A549 (cell line): ENCODE results near the gene MAP3K13. TPM values are rescaled to one million over a fixed set of nuclear protein-coding genes. Genes with fewer than 3 reads are reported as not detected.

ENCODE experiments used
- ATAC-seq, 2 experiments: fragments of 200-7000 bp in 1 of 2; fragments of >200 bp in 1 of 2; cut with Nextera tagmentation in 1 of 2; cut with Tn5 transposase in 1 of 2; 3 replicates each; pipeline versions ENCODE4 v1.8.0 to v1.9.1; 2018 to 2020; ENCODE audit warnings: mild to moderate bottlenecking in 1 of 2, moderate library complexity in 1 of 2
- CTCF ChIA-PET: fragments of 300-600 bp; sonication (Branson Sonifier 250); formaldehyde crosslinking; extraction: SDS; loops from one replicate; lab custom pipeline; 2021; ENCODE audit warnings: antibody characterized with exemption, inconsistent platforms; lab: Yijun Ruan, JAX
- POLR2A ChIA-PET: fragments of 350-600 bp; formaldehyde crosslinking; extraction: SDS; loops from one replicate; lab custom pipeline; 2021; ENCODE audit warnings: antibody characterized with exemption, inconsistent platforms; lab: Yijun Ruan, JAX
- DNase-seq, 2 experiments: peaks; one replicate each; pipeline versions ENCODE4 v3.0.0 to v3.0.0-alpha.2; 2011 to 2016; ENCODE audit warnings: low read depth in 1 of 2, low spot score in 1 of 2
- FAIRE-seq: peaks from 2 replicates; lab custom pipeline; 2011; peaks lifted over from hg19 to GRCh38; lab: Jason Lieb, UNC
- H3K27ac ChIP-seq, 2 experiments: fragments of >200 bp; sonication (Bioruptor Twin); formaldehyde crosslinking; 3 replicates each; pipeline ENCODE4 v1.5.1; 2016 to 2017
- H3K4me1 ChIP-seq: fragments of >200 bp; sonication (Bioruptor Twin); formaldehyde crosslinking; 3 replicates; pipeline ENCODE4 v1.6.1; 2016
- H3K4me2 ChIP-seq: fragments of >200 bp; sonication (Bioruptor Twin); formaldehyde crosslinking; 3 replicates; pipeline ENCODE4 v1.6.1; 2016
- H3K4me3 ChIP-seq: fragments of >200 bp; sonication (Bioruptor Twin); formaldehyde crosslinking; 3 replicates; pipeline ENCODE4 v1.5.1; 2016
- H3K9me3 ChIP-seq: fragments of >200 bp; sonication (Bioruptor Twin); formaldehyde crosslinking; 3 replicates; pipeline ENCODE4 v1.6.1; 2016
- BHLHE40 ChIP-seq: IDR thresholded peaks from 2 replicates; pipeline ENCODE4 v1.6.1; 2012; ENCODE audit warnings: low read depth, low read length, inconsistent platforms
- CBX2 ChIP-seq: fragments of 200-600 bp; sonication (generic); IDR thresholded peaks from 2 replicates; pipeline ENCODE4 v1.6.1; 2016; ENCODE audit warnings: low read depth, mild to moderate bottlenecking, borderline replicate concordance
- CHD4 ChIP-seq: fragments of 200-600 bp; sonication (generic); IDR thresholded peaks from 2 replicates; pipeline ENCODE4 v1.6.1; 2016; ENCODE audit warnings: antibody characterized with exemption, mild to moderate bottlenecking, borderline replicate concordance
- EHF ChIP-seq: fragments of 250-450 bp; sonication (Bioruptor Pico); IDR thresholded peaks from 2 replicates; pipeline ENCODE4 v1.5.0; 2020; ENCODE audit warnings: mild to moderate bottlenecking
- FOSL2 ChIP-seq, 2 experiments: fragments of 450-650 bp in 1 of 2; fragments of >200 bp in 1 of 2; sonication (Bioruptor Twin) in 1 of 2; formaldehyde crosslinking; IDR thresholded peaks; 2 replicates each; pipeline versions ENCODE4 v1.5.0 to v1.6.1; 2016 to 2020; ENCODE audit warnings: mild to moderate bottlenecking in 1 of 2, moderate library complexity in 1 of 2
- FOXS1 ChIP-seq: fragments of 250-450 bp; sonication (Bioruptor Pico); IDR thresholded peaks from 2 replicates; pipeline ENCODE4 v1.5.0; 2020; ENCODE audit warnings: mild to moderate bottlenecking, moderate library complexity
- GATA3 ChIP-seq: IDR thresholded peaks from 2 replicates; pipeline ENCODE4 v1.6.1; 2012; ENCODE audit warnings: borderline replicate concordance
- HEYL ChIP-seq: fragments of 250-450 bp; sonication (Bioruptor Pico); IDR thresholded peaks from 2 replicates; pipeline ENCODE4 v1.8.0; 2021; ENCODE audit warnings: mild to moderate bottlenecking, moderate library complexity
- HOXB5 ChIP-seq: fragments of 250-450 bp; sonication (Bioruptor Pico); IDR thresholded peaks from 2 replicates; pipeline ENCODE4 v1.5.0; 2020; ENCODE audit warnings: mild to moderate bottlenecking, moderate library complexity
- JUN ChIP-seq, 2 experiments: fragments of >200 bp; sonication (Bioruptor Twin); formaldehyde crosslinking; IDR thresholded peaks; 2 replicates in 1 of 2; 3 replicates in 1 of 2; pipeline ENCODE4 v1.6.1; 2016 to 2017
- JUNB ChIP-seq: fragments of >200 bp; sonication (Bioruptor Twin); formaldehyde crosslinking; IDR thresholded peaks from 2 replicates; pipeline ENCODE4 v1.6.1; 2016
- MAZ ChIP-seq: fragments of 150-350 bp; IDR thresholded peaks from 2 replicates; pipeline ENCODE4 v1.6.1; 2014; ENCODE audit warnings: antibody characterized with exemption, low read depth, low read length, borderline replicate concordance
- MYC ChIP-seq: IDR thresholded peaks from 2 replicates; pipeline ENCODE4 v1.6.1; 2012; ENCODE audit warnings: mild to moderate bottlenecking, inconsistent platforms, low read length, improper control_type of control experiment, borderline replicate concordance
- NFE2L2 ChIP-seq: fragments of 150-350 bp; conservative IDR thresholded peaks from 2 replicates; pipeline ENCODE4 v1.6.1; 2014; ENCODE audit warnings: low read length
- NR3C1 ChIP-seq: fragments of >200 bp; sonication (Bioruptor Twin); formaldehyde crosslinking; IDR thresholded peaks from 3 replicates; pipeline ENCODE4 v1.6.1; 2017
- RAD21 ChIP-seq, 2 experiments: fragments of >200 bp in 1 of 2; sonication (Bioruptor Twin) in 1 of 2; formaldehyde crosslinking in 1 of 2; IDR thresholded peaks in 1 of 2; conservative IDR thresholded peaks in 1 of 2; 2 replicates in 1 of 2; 3 replicates in 1 of 2; pipeline ENCODE4 v1.6.1; 2012 to 2018; ENCODE audit warnings: inconsistent platforms in 1 of 2
- RCOR1 ChIP-seq: fragments of 150-350 bp; IDR thresholded peaks from 2 replicates; pipeline ENCODE4 v1.6.1; 2014; ENCODE audit warnings: antibody characterized with exemption, low read length, low read depth
- TP53 ChIP-seq: fragments of 250-450 bp; sonication (Bioruptor Pico); IDR thresholded peaks from 2 replicates; pipeline ENCODE4 v1.5.0; 2021; ENCODE audit warnings: mild to moderate bottlenecking, moderate library complexity
- WGBS: methylation state at CpG from one replicate; pipeline ENCODE4 v1.1.6; 2017; ENCODE audit errors: missing lambda C conversion rate; 5-methylcytosine and 5-hydroxymethylcytosine counted together
- polyA plus RNA-seq, 4 experiments: library from polyadenylated mRNA; depleted of rRNA in 3 of 4; stranded (reverse); fragments of >200 nt; fragmentation: RNase III in 1 of 4; extraction: RNeasy Plus Mini Kit Qiagen cat#74134 plus additional on column Dnase treatment in 1 of 4; gene quantifications; 2 replicates in 3 of 4; 3 replicates in 1 of 4; pipeline ENCODE4 v1.2.3, GENCODE V29; 2011 to 2017
- TF ChIP-seq, protein P1 (sequence below): fragments of >200 bp; sonication (Bioruptor Twin); formaldehyde crosslinking; IDR thresholded peaks from 2 replicates; pipeline ENCODE4 v1.6.1; 2016
- TF ChIP-seq, protein P2 (sequence below): fragments of 450-650 bp; IDR thresholded peaks from 2 replicates; pipeline ENCODE4 v1.6.1; 2014; ENCODE audit warnings: antibody characterized with exemption
- TF ChIP-seq, protein P3 (sequence below): fragments of 150-350 bp; IDR thresholded peaks from 2 replicates; pipeline ENCODE4 v1.6.1; 2014; ENCODE audit warnings: low read depth, mild to moderate bottlenecking, low read length

MAP3K13 gene
- polyA plus RNA-seq, 2 of the 4 experiments (the other 2 are of a cell fraction), result 15.8 to 23.2 TPM

DNA sequence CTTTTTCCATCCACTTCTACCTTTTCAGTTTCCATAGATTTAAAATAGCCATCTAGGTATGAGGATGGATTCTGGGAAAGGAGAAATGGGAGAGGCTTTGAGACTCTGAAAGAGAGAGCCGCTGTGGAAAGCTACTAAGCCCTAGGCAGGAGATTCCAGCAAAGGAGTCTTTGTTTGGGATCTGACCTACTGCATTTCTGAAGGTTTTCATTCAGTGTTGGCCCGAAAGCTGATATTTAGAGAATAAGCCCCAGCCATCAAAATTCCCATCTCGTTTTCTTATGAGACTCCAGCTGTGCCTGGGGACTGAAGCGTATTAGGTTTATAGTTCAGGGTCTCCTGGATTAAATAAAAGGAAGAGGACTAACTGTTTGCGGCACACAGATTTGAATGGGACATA lies 170.0 kb downstream of the MAP3K13 start:
- Histone ChIP-seq H3K4me2 (no peak overlapping the region), H3K27ac (peak overlapping the region in 1 of 2 experiments; percentile 12; a peak in 1 of 6 replicates), H3K4me3 (no peak overlapping the region), H3K4me1 (peaks cover 19% of the 10 kb centered on the region), H3K9me3 (no peaks in the 10 kb centered on the region)
- TF ChIP-seq, protein P1, sequence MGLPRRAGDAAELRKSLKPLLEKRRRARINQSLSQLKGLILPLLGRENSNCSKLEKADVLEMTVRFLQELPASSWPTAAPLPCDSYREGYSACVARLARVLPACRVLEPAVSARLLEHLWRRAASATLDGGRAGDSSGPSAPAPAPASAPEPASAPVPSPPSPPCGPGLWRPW, result no peak
- TF ChIP-seq RCOR1 (no peak), HEYL (CRISPR knock-in tag) (no peak), GATA3 (no peak), FOSL2 (IDR thresholded peaks at IDR 0.05) (no peak), FOSL2 (CRISPR knock-in tag; IDR thresholded peaks at IDR 0.05) (no peak), TP53 (CRISPR knock-in tag) (no peak), BHLHE40 (no peak), EHF (CRISPR knock-in tag) (no peak), JUN (IDR thresholded peaks at IDR 0.05) (no peak), JUNB (no peak), CHD4 (no peak), MAZ (no peak), FOXS1 (CRISPR knock-in tag) (no peak), MYC (no peak), NFE2L2 (no peak), CBX2 (no peak)
- TF ChIP-seq, protein P2, sequence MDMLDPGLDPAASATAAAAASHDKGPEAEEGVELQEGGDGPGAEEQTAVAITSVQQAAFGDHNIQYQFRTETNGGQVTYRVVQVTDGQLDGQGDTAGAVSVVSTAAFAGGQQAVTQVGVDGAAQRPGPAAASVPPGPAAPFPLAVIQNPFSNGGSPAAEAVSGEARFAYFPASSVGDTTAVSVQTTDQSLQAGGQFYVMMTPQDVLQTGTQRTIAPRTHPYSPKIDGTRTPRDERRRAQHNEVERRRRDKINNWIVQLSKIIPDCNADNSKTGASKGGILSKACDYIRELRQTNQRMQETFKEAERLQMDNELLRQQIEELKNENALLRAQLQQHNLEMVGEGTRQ, result no peak
- TF ChIP-seq, protein P3, sequence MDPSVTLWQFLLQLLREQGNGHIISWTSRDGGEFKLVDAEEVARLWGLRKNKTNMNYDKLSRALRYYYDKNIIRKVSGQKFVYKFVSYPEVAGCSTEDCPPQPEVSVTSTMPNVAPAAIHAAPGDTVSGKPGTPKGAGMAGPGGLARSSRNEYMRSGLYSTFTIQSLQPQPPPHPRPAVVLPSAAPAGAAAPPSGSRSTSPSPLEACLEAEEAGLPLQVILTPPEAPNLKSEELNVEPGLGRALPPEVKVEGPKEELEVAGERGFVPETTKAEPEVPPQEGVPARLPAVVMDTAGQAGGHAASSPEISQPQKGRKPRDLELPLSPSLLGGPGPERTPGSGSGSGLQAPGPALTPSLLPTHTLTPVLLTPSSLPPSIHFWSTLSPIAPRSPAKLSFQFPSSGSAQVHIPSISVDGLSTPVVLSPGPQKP, result no peak
- DNase-seq (no peak), FAIRE-seq (no peak), ATAC-seq (no peak)
- POLR2A ChIA-PET, result no interaction called here
- CTCF ChIA-PET, result interaction anchor here (0.8 to 1.1 kb wide), 2 partner anchors 10 to 71 kb away, joined by 3 read pairs; no protein-coding TSS in a partner anchor
- 69% methylated on average over 5 of the region's 5 CpGs for WGBS

DNA sequence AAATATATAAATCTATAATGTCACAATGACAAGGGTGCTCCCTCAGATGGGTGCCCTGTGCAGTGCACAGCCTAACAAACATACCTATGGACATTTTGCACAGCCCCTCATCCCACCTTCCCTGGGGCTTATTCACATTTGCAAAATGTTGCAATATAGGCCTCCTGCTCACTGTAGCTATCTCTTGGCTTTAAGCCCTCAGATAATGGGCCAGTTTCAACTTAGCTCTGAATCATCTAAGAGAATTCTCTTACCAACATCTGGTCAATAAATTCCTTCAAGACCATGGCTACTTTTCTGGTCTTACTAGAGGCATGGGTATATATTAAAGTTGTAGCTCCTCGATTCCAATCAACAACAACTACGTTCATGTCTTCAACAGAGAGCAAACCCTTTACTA lies 171.6 kb downstream of the MAP3K13 start:
- no peak overlapping the region for H3K4me2 ChIP-seq
- no peaks in the 10 kb centered on the region for H3K9me3 ChIP-seq
- ChIA-PET CTCF (interaction anchor here (0.6 to 1.2 kb wide), 5 partner anchors 11 to 667 kb away, joined by 3 to 5 read pairs (median 3); no protein-coding TSS in a partner anchor), POLR2A (no interaction called here)
- ATAC-seq (no peak), FAIRE-seq (no peak), DNase-seq (no peak)
- WGBS, result 97% methylated on average over 2 of the region's 2 CpGs
- TF ChIP-seq NR3C1 (no peak), FOSL2 (IDR thresholded peaks at IDR 0.05) (no peak), FOSL2 (CRISPR knock-in tag; IDR thresholded peaks at IDR 0.05) (no peak), MYC (no peak), CHD4 (no peak), BHLHE40 (no peak), RAD21 (conservative IDR thresholded peaks at IDR 0.05 in 1 of 2, IDR thresholded peaks at IDR 0.05 in 1 of 2) (no peak), HOXB5 (CRISPR knock-in tag) (no peak)
- TF ChIP-seq, protein P2, result no peak
- peak overlapping the region in 1 of 2 experiments; percentile 95; a peak in 4 of 6 replicates for H3K27ac ChIP-seq
- no peak overlapping the region for H3K4me3 ChIP-seq
- peaks cover 25% of the 10 kb centered on the region for H3K4me1 ChIP-seq
